Ovary (tissue), 3 donors: ENCODE measurements around the gene MYO1A.

Experiments
- EP300 ChIP-seq: sonication (generic); formaldehyde crosslinking; IDR thresholded peaks from one replicate; pipeline ENCODE4 v1.6.1; 2017; ENCODE audit warnings: antibody characterized with exemption
- POLR2A ChIP-seq: fragments of 450-650 bp; IDR thresholded peaks from one replicate; pipeline ENCODE4 v1.6.1; 2017; ENCODE audit warnings: antibody characterized with exemption, mild to moderate bottlenecking, moderate library complexity
- TF ChIP-seq, protein P1 (sequence below), 3 donors: fragments of 450-650 bp in 2 of 3; fragments of 200-600 bp in 1 of 3; IDR thresholded peaks; one replicate each; pipeline versions ENCODE4 v1.5.1 to v1.8.0; 2016 to 2022; ENCODE audit warnings: antibody characterized with exemption in 3 of 3, mild to moderate bottlenecking in 1 of 3
- donor health status: DM: no; HTN: no; CAD: no.

DNA sequence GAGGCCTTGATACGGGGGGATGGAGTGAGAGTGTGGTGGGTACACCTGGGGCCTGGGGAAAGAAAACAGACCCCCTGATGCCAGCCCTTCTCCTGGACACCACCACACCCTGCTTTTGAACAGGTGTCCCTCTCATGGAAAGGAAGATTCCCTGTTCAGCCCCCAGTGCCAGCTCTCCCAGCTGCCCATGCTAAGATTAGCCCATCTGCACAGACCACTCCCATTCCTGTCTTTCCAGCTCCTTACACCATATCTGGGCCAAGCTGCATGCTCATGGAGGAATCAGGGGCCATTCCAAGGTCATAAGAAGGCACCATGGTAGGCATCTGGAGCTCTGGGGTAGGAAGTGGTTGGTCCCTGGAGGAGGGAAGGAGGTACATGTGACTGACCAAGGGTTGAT is 48.6 kb upstream of the MYO1A start:
- TF ChIP-seq POLR2A = no peak
- TF ChIP-seq, protein P1, sequence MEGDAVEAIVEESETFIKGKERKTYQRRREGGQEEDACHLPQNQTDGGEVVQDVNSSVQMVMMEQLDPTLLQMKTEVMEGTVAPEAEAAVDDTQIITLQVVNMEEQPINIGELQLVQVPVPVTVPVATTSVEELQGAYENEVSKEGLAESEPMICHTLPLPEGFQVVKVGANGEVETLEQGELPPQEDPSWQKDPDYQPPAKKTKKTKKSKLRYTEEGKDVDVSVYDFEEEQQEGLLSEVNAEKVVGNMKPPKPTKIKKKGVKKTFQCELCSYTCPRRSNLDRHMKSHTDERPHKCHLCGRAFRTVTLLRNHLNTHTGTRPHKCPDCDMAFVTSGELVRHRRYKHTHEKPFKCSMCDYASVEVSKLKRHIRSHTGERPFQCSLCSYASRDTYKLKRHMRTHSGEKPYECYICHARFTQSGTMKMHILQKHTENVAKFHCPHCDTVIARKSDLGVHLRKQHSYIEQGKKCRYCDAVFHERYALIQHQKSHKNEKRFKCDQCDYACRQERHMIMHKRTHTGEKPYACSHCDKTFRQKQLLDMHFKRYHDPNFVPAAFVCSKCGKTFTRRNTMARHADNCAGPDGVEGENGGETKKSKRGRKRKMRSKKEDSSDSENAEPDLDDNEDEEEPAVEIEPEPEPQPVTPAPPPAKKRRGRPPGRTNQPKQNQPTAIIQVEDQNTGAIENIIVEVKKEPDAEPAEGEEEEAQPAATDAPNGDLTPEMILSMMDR (IDR thresholded peaks at IDR 0.05) = no peak
- no peak for TF ChIP-seq EP300
